Activated CD4-positive, alpha-beta T cell treated with anti-CD3 and anti-CD28 coated beads for 4 hours (primary cell): Measurements from ENCODE around the gene NUPR2.
"Not testable (repeated sequence)": the region's sequence is repeated elsewhere in the genome, so short reads cannot be mapped to it uniquely, and the experiment has no call there.

Experiments
- DNase-seq, 2 donors: peaks; one replicate each; pipeline ENCODE4 v3.0.0-alpha.2; 2020

NUPR2 gene

DNA sequence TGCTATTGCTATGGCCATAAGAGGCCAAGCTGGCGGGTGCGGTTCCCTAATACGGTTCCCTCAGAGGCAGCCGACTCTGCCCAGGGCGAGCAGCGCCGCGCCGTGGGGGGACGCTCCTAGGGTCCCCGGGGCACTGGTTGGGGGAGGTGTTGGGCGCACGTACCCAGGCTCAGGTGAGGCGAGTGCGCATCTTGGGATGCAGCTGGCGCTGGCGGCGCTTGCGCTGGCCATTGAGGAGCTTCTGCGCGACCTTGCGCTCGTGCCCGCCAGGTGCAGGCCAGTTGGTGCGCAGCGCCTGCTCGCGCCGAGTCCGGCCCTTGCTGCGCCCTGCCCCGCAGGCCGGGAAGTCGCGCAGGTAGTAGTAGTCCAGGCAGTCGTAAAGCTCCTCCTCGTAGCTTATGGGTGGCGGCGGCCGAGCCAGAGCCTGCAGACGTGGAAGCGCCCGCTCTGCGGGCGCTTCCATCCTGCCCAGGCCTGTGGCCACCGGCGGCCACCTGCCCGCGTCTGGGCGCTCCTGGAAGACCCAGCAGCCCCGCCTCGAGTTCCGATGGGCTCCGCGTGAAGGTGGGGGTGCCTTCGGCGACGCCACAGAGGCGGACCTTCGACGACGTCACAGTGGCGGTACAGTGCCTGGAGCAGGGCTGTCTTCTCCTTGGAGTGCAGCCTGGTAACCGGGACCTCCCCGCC is at the start of gene NUPR2:
Gene NUPR2, minus strand, starts transcription at position 566 of the 687 bp plus-strand sequence. Its CDS starts 103 bp downstream, at position 463.
- DNase-seq = no peak

DNA sequence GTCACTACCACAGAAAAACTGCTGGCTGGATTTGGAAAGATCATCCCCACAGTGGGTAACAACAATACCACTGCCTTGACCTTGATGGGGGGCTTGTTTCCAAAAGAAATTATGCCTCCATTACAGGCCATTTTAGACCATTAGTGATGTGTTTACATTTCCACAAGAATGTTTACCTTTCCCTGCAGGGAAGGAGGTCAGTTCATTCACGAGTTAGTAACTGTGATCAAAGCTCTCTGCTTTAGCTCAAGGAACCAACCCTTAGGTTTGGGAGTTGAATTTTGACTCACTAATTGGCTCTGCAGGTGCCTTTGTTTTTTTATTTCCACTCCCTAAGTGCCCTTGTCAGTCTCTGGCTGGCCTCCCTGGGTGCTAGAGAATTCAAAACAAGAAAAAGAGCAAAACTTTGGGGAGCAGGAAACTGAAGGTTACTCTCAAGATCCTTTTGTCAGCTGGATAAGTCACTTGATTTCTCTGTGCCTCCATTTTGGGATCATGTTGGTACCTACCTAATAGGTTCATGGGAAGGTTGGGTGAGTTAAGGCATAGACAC is 41.1 kb upstream of the NUPR2 start:
- no peak for DNase-seq

DNA sequence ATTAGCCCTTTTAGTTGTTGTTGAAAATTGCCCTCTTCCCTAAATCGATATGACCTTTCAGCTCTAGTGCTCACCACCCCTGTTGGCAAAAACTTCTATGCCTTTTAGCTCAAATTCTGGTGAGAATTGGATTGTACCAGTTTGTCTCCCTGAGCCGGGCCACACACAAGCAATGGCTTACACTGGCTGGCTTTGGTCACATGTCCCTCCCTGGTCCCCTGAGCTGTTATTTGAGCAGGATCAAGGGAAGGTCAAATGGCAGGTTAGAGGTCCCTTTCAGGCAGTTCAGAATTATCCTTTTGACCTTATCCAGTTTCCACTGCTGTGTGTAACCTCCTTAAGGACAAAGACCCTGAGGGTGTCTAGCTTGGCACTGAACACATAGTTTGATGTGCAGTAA is 14.8 kb upstream of the NUPR2 start:
- not testable (repeated sequence) for DNase-seq

- no peak for DNase-seq
These were observed 11.2 kb upstream of the NUPR2 start for GRCh38 chr7:56127241-56127975.

DNA sequence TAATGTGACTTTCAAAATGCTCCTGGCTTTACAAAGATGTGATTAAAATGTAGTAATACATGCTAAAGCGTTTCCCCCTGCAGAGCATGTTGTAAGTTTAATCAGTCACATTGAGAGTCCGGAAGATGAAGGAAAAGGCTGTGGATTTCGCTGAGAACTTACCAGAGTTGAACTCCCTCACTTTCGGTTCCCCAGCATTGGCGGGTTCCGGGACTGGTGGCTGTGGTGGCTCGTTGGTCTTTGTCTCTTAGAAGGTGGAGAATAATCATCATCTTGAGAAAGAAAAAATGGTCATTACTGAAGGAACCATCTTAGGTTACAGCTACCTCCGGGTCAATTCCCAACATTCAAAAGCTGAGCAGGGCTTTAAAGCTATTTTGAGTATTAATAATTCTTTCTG is 9.6 kb upstream of the NUPR2 start:
- DNase-seq = no peak

- DNase-seq = no peak
These were observed 8.8 kb upstream of the NUPR2 start for GRCh38 chr7:56124981-56125380.

- DNase-seq = no peak
These were observed 5.2 kb upstream of the NUPR2 start for GRCh38 chr7:56121440-56121839.

DNA sequence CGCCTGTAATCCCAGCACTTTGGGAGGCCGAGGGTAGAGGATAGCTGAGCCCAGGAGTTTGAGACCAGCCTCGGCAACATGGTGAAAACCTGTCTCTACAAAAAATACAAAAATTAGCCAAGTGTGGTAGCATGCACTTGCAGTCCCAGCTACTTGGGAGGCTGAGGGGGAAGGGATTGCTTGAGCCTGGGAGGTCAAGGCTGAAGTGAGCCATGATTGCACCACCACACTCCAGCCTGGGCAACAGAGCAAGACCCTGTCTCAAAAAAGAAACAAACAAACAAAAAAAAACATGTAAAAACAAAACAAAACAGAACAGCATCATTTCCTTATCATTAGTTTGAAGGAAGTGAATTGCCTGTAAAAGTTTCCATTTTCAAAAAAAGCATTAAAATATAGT is 4.0 kb downstream of the NUPR2 start:
- DNase-seq = not testable (repeated sequence)

GRCh38 chr7:56110611-56111010 is 5.6 kb downstream of the NUPR2 start:
- no peak for DNase-seq

DNA sequence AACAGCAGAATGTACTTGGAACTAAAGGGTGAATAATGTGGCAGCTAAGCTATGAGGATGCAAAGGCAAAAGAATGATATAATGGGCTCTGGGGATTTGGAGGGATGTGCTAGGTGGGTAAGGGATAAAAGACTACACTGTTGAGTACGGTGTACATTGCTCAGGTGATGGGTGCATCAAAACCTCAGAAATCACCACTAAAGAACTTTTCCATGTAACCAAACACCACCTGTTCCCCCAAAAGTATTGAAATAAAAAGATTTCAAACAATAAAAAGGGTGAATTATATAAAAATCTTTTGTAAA is 8.3 kb downstream of the NUPR2 start:
- no peak for DNase-seq

- DNase-seq = peak; percentile 90 to 92
These were observed 9.8 kb downstream of the NUPR2 start, which contains the start of gene CHCHD2 for GRCh38 chr7:56106108-56107073. TSS of gene CHCHD2 (minus strand) at chr7:56106476. CDS start at chr7:56106413, 63 bp downstream.

DNA sequence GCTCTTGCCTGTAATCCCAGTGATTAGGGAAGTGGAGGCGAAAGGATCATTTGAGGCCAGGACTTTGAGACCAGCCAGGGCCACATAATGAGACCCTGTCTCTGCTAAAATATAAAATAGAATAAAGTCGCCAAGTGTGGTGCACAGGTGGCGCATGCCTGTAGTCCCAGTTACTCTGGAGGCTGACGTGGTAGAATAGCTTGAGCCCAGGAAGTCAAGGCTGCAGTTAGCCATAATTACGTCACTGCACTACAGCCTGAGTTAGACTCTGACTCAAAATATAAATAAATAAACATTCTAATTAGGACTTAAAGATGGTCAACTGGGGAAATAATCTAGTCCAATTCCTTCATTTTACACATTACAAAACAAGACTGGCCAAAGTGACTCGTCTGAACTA is 10.7 kb downstream of the NUPR2 start:
- DNase-seq = peak; percentile 23 to 40

DNA sequence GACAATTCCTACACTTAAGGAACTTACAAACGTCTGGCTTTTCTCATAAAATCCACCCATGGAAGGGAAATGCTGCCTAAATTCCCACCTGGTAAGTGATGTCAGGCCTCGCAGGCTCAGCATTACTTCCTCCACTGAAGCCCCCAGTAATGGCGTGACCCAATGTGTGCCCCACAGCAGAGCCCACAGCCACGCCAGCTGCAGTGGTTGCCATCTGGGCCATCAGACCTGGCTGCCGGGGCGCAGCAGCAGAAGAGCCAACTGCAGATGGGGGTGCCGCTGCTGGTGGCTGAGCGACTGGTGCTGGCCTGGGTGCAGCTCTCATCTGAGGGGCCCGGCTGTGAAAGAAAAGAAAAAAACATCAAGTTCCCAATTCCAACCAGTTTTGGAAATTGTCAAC is 12.1 kb downstream of the NUPR2 start:
- not testable (repeated sequence) for DNase-seq

DNA sequence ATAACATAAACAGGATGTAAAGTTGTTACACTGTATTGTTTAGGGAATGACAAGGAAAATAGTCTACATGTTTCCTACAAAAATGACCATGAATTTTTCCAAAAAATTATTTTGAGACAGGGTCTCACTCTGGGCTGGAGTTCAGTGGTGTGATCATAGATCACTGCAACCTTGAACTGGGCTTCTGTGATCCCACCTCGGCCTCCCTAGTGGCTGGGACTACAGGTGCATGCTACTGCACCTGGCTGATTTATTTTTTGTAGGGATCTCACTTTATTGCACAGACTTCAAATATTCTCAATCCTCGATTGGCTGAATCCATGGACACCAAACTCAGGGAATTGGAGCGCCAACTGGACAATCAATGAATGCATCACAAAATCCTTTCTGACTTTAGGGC is 16.6 kb downstream of the NUPR2 start:
- no peak for DNase-seq

- DNase-seq = not testable (repeated sequence)
These were observed 17.8 kb downstream of the NUPR2 start for GRCh38 chr7:56098187-56099008.

DNA sequence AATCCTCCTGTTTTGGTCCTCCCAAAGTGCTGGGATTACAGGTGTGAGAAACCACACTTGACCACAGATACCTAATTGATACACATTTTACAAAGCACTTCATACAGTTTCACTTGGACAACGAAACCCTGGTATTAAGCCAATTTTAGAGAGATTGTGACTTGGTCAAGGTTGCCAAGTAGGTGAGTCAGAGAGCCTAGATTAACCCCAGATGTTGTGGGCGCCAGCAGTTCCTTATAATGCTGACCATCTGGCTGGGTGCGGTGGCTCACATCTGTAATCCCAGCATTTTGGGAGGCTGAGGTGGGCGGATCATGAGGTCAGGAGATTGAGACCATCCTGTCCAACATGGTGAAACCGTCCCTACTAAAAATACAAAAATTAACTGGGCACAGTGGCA is 18.5 kb downstream of the NUPR2 start:
- no peak for DNase-seq

- DNase-seq = no peak
These were observed 23.3 kb downstream of the NUPR2 start, which contains the start of gene PHKG1 for GRCh38 chr7:56092789-56093531. TSS of gene PHKG1 (minus strand) at chr7:56092952. CDS start at chr7:56088941, 4,011 bp downstream.

DNA sequence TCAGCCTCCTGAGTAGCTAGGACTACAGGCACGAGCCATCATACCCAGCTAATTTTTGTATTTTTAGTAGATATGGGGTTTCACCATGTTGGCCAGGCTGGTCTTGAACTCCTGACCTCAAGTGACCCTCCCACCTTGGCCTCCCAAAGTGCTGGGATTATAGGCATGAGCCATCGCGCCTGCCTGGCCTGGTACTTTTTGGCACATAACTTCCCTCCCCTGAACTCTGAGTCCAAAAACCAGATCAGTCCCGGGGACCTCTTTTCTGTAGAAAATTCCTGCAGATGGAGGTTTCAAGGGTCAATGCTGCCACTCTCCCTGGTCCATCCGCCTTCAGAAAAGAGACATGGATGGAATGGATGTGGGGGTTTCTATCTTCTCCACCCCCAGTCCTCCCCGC is 23.8 kb downstream of the NUPR2 start:
- DNase-seq = not testable (repeated sequence)

DNA sequence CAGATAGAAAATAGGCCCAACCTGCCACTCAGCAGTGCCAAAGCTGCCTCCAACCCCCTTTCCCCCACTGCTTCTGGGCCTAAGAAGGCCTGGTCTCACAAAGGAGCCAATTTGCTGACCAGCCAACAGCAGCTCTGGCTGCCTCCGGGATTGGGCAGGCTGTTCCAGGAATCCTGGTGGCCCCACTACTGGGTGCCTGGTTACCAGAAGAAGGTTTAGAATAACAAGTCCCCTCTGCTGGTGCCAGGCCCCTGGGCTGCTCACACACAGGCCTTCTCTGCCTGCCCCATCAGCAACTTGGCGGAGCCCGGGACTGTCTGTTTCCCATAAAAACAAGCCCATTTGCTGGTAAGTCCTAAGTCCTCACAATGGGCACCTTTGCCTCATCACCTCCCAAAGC is 24.6 kb downstream of the NUPR2 start:
- no peak for DNase-seq

- no peak for DNase-seq
These were observed 28.8 kb downstream of the NUPR2 start for GRCh38 chr7:56087445-56087844.

GRCh38 chr7:56086761-56087160 is 29.5 kb downstream of the NUPR2 start:
- DNase-seq = no peak
